ENCODE measurements around the gene KAT8. TPM values are rescaled to one million over a fixed set of nuclear protein-coding genes. Genes with fewer than 3 reads are reported as not detected.
"Not testable (repeated sequence)": the region's sequence is repeated elsewhere in the genome, so short reads cannot be mapped to it uniquely, and the experiment has no call there.

KAT8 gene
- total RNA-seq, 1 donor from 2014 or later, result 72.0 TPM

DNA sequence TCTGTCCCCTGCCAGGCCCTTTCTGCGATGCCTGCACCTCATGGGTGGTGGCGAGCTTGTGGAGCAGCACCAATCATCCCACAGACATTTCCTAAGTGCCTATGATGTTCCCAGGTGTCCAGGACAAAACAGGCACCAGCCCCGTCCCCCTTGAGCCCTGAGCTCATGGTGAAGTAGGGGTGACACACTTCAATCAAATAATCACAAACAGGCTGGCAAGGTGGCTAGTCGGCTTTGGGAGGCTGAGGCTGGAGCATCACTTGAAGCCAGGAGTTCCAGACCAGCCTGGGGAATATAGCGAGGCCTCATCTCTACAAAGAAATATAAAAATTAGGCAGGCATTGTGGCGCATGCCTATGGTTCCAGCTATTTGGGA is 18.8 kb downstream of the KAT8 start:
- Histone ChIP-seq H3K4me1 (peaks cover 46% of the 10 kb centered on the region), H3K27me3 (ENCODE audit: low read depth) (no peaks in the 10 kb centered on the region), H3K4me3 (no peak overlapping the region), H3K27ac (replicated peaks) (no peak overlapping the region), H3K36me3 (peaks cover 21% of the 10 kb centered on the region), H3K9me3 (replicated peaks) (no peaks in the 10 kb centered on the region)
- DNase-seq, result no peak
- TF ChIP-seq, protein P1, sequence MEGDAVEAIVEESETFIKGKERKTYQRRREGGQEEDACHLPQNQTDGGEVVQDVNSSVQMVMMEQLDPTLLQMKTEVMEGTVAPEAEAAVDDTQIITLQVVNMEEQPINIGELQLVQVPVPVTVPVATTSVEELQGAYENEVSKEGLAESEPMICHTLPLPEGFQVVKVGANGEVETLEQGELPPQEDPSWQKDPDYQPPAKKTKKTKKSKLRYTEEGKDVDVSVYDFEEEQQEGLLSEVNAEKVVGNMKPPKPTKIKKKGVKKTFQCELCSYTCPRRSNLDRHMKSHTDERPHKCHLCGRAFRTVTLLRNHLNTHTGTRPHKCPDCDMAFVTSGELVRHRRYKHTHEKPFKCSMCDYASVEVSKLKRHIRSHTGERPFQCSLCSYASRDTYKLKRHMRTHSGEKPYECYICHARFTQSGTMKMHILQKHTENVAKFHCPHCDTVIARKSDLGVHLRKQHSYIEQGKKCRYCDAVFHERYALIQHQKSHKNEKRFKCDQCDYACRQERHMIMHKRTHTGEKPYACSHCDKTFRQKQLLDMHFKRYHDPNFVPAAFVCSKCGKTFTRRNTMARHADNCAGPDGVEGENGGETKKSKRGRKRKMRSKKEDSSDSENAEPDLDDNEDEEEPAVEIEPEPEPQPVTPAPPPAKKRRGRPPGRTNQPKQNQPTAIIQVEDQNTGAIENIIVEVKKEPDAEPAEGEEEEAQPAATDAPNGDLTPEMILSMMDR (IDR thresholded peaks at IDR 0.05; ENCODE audit: borderline replicate concordance), result no peak
- intact Hi-C loops (cut with micrococcal nuclease), result no loop called here

DNA sequence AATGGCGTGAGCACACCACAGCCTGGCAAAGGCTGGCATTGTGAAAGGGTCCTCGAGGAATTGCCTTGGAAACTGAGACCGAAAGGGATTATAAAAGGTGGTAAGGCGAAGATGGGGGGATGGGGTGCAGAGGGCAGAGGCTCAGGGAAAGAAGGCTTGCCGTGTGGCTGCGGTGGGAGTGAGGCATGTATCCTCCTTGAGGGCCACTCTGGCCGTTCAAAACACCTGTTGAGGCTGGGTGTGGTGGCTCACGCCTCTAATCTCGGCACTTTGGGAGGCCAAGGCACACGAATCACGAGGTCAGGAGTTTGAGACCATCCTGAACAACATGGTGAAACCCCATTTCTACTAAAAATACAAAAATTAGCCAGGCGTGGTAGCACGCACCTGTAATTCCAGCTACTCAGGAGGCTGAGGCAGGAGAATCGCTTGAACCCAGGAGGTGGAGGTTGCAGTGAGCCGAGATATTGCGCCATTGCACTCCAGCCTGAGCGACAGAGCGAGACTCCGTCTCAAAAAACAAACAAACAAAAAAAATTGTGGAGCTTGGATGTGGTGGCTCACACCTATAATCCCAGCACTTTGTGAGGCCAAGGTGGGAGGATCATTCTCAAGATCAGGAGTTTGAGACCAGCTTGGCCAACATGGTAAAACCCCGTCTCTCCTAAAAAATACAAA is 19.5 kb downstream of the KAT8 start:
- intact Hi-C loops (cut with micrococcal nuclease); H3K4me3 ChIP-seq; DNase-seq; H3K27me3 ChIP-seq (ENCODE audit: low read depth); H3K9me3 ChIP-seq (replicated peaks); H3K27ac ChIP-seq (replicated peaks): not testable (repeated sequence)
- Histone ChIP-seq H3K4me1 (peaks cover 53% of the 10 kb centered on the region), H3K36me3 (peaks cover 14% of the 10 kb centered on the region)

DNA sequence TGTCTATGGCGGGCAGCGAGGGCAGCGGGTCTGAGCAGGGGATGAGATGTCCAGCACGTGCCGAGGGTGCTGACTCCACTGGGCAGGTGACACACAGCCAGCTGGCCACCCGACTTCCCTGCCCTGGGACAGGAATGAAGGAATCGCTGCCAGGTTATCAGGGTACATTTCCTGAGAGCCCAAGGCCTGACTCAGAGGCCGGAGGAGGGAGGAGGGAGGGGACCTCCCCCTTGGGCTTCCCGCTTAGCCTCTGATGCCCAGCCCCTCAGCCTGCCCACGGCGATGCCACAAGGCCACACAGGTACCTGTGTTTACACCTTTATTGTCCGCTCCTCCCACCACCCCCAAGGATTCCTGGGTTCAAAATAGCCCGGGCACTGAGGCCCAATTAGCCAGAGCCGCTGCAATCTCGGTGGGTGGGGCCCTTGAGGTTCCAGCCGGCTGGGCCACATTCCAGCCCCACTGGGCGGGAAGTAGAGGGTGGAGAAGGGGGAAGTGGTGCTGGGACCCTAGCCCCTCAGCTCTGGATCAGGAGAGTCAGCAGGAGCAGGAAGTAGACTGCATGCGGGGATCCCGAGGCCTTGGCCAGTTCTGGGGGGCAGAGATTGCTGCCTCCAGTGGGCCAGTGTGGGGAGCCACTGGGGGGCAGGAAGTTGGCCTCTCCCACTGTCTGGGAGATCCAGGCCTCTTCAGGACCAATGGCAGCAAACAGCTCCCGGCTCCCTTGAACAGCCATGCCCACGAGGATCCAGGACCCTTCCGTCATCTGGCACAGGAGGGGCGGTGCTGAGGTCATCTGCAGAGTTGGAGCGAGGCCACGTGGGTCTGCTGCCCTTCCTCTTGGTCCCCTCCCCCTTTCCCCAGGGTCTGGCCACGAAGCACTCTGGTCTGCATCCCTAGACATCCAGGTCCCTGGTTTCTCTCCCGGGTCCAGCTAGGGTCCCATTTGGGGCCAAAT is 21.4 kb downstream of the KAT8 start:
- Histone ChIP-seq H3K4me1 (peaks cover 54% of the 10 kb centered on the region), H3K27ac (replicated peaks) (peak overlapping the region; percentile 49), H3K4me3 (peak overlapping the region; percentile 32), H3K36me3 (no peaks in the 10 kb centered on the region), H3K27me3 (ENCODE audit: low read depth) (no peaks in the 10 kb centered on the region), H3K9me3 (replicated peaks) (no peaks in the 10 kb centered on the region)
- TF ChIP-seq, protein P1 (IDR thresholded peaks at IDR 0.05; ENCODE audit: borderline replicate concordance), result no peak
- DNase-seq, result peak; percentile 48
- intact Hi-C loops (cut with micrococcal nuclease), result no loop called here

DNA sequence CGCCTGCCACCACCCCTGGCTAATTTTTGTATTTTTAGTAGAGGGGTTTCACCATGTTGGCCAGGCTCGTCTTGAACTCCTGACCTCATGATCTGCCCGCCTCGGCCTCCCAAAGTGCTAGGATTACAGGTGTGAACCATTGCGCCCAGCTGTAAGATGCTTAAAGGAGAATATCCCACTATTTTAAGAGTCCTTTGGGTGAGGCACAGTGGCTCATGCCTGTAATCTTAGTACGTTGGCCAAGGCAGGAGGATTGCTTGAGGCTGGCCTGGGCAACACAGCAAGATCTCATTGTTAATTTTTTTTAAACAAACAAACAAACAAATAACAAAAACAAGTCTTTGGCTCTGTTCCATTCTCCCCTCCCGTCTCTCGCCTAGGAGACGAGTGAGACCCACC is 23.6 kb downstream of the KAT8 start:
- H3K9me3 ChIP-seq (replicated peaks); DNase-seq; H3K27me3 ChIP-seq (ENCODE audit: low read depth); H3K36me3 ChIP-seq: not testable (repeated sequence)
- Histone ChIP-seq H3K27ac (replicated peaks) (peak overlapping the region; percentile 88), H3K4me1 (peaks cover 39% of the 10 kb centered on the region), H3K4me3 (peak overlapping the region; percentile 60)
- intact Hi-C loops (cut with micrococcal nuclease), result loop anchor here (10.0 kb wide), 1 partner anchor 156 kb away; the partner anchor contains the start of gene HSD3B7

DNA sequence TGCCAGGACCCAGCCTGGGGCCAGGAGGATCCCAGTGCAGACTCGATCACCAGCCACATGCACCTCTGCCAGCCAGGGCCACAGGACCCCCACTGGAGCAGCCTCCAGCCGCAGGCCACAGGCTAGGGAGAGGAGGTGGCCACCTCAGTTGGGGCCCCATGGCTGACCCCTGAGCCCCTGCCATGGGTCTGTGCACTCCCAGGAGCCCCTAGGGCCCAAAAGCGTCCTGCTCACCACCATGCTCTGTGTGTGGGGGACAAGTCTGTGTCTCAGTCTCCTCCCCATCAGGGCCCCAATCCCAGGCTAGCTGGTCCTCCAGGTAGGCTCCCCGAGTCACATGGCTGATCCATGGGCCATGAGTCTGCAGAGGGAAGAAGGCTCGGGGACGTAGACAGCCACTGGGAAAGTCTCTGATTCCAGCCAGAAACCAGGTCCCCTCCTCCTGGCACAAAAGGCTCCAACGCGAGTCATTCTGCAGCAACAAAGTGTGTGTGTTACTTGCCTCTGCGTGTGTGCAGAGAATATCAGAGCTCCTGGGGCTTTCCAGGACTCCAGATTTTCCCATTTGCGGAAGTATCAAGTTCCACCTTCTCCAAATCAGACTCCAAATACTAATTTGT is 24.1 kb downstream of the KAT8 start:
- DNase-seq, result no peak
- H3K27ac ChIP-seq (replicated peaks), result peak overlapping the region; percentile 88
- peaks cover 39% of the 10 kb centered on the region for H3K4me1 ChIP-seq
- H3K36me3 ChIP-seq, result no peaks in the 10 kb centered on the region
- H3K4me3 ChIP-seq, result peak overlapping the region; percentile 60
- TF ChIP-seq, protein P1 (IDR thresholded peaks at IDR 0.05; ENCODE audit: borderline replicate concordance), result no peak
- intact Hi-C loops (cut with micrococcal nuclease), result loop anchor here (10.0 kb wide), 1 partner anchor 157 kb away; the partner anchor contains the start of gene HSD3B7
- H3K27me3 ChIP-seq (ENCODE audit: low read depth), result peaks cover under 1% of the 10 kb centered on the region
- no peaks in the 10 kb centered on the region for H3K9me3 ChIP-seq (replicated peaks)
